ENCODE measurements around the gene SEMA3G.

DNA sequence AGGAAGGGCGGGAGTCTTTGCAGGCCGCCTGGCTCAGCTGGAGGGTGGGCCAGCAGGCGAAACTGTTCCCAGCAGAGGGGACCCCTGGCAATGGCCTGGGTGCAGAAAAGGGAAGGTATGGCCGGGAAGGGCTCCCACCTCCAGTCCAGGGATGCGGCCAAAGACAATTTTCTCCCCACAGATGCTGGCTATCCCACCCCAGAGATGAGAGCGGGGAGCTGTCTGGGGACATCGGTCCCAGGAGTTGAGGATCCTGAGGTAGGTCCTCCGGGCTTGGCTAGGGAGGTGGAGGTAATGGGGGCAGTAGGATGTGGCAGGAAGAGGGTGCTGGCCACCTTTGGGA is 1.7 kb downstream of the SEMA3G start:
- no peak for TF ChIP-seq RFX5 (IDR thresholded peaks at IDR 0.05)
- no peak for TF ChIP-seq CTCF (IDR thresholded peaks at IDR 0.05)
